K562 (cell line): ENCODE data around the gene NRG2.

Experiments
- KAT2B ChIP-seq: IDR thresholded peaks from one replicate; pipeline ENCODE4 v1.6.1; 2012; ENCODE audit warnings: low read depth, mild to moderate bottlenecking, control low read depth, inconsistent platforms, low read length, moderate library complexity
- NKRF ChIP-seq: fragments of 450-650 bp; IDR thresholded peaks from 2 replicates; pipeline ENCODE4 v1.6.1; 2016; ENCODE audit warnings: borderline replicate concordance
- PPARD ChIP-seq: fragments of 250-450 bp; sonication (Bioruptor Pico); IDR thresholded peaks from 2 replicates; pipeline ENCODE4 v1.8.0; 2022; ENCODE audit warnings: inconsistent platforms, mild to moderate bottlenecking, moderate library complexity
- TEAD4 ChIP-seq, 2 experiments: sonication (generic) in 1 of 2; formaldehyde crosslinking in 1 of 2; IDR thresholded peaks; 2 replicates each; pipeline versions ENCODE4 v1.6.1 to v1.8.0; 2012 to 2022; ENCODE audit warnings: borderline replicate concordance in 1 of 2, inconsistent platforms in 1 of 2, low read length in 1 of 2, mild to moderate bottlenecking in 1 of 2, missing genetic modification reagents in 1 of 2
- ZFP1 ChIP-seq: fragments of 450-650 bp; formaldehyde crosslinking; IDR thresholded peaks from 2 replicates; pipeline ENCODE4 v1.4.0; 2020; ENCODE audit warnings: mild to moderate bottlenecking, mixed read lengths
- ZNF274 ChIP-seq: IDR thresholded peaks from 2 replicates; pipeline ENCODE4 v1.6.1; 2011; ENCODE audit warnings: low read depth, mild to moderate bottlenecking, low read length, moderate library complexity, borderline replicate concordance
- ZNF584 ChIP-seq: fragments of 200-800 bp; sonication (Bioruptor generic); IDR thresholded peaks from 2 replicates; pipeline ENCODE4 v1.6.1; 2016; ENCODE audit warnings: low read depth, mild to moderate bottlenecking, missing genetic modification characterization, missing compliant biosample characterization

DNA sequence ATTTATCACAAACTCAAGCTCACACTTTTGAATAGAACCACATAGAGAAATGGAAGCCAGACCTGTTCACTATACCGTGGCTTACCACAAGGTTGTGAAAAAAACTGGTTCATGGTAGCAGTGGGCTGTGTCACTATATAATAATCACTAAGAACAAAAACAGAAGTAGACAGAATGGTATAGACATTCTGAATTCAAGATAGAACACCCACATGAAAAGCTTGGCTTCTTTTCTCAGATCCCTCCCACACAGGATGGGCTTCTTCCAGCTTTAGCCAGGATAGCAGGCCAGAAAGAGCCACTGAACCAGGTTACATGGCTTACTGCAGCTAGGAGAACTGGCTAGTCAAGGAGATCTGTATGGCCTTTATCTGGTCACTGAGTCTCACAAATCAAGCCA is 6.1 kb upstream of the NRG2 start:
- TF ChIP-seq NKRF (no peak), ZNF274 (no peak), TEAD4 (IDR thresholded peaks at IDR 0.05; ENCODE audit: low read length) (no peak), TEAD4 (CRISPR knock-in tag; IDR thresholded peaks at IDR 0.05; ENCODE audit: borderline replicate concordance) (no peak), ZFP1 (CRISPR knock-in tag) (no peak), PPARD (no peak), ZNF584 (CRISPR knock-in tag) (no peak), KAT2B (no peak)
